GM03348 (cell line): Measurements from ENCODE around the gene SEMA3B.
A peak's percentile ranks its signal among the peaks of the same experiment; 100 is the strongest.
"Not testable (repeated sequence)": the region's sequence is repeated elsewhere in the genome, so short reads cannot be mapped to it uniquely, and the experiment has no call there.

ENCODE experiments used
- DNase-seq: peaks from one replicate; pipeline ENCODE4 v3.0.0; 2012; ENCODE audit warnings: low spot score

Gene SEMA3B

GRCh38 chr3:50237754-50238548 lies 31.0 kb upstream of the SEMA3B start:
- DNase-seq = peak; percentile 92

- peak; percentile 79 for DNase-seq
Measured at GRCh38 chr3:50238549-50239026, 30.4 kb upstream of the SEMA3B start.

- no peak for DNase-seq
Measured at GRCh38 chr3:50239649-50240048, 29.3 kb upstream of the SEMA3B start.

GRCh38 chr3:50241163-50241562 lies 27.8 kb upstream of the SEMA3B start:
- no peak for DNase-seq

GRCh38 chr3:50241713-50242380 lies 27.1 kb upstream of the SEMA3B start:
- DNase-seq = no peak

GRCh38 chr3:50242381-50242770 lies 26.6 kb upstream of the SEMA3B start:
- DNase-seq = no peak

GRCh38 chr3:50242851-50243542 lies 25.9 kb upstream of the SEMA3B start:
- DNase-seq = peak; percentile 37

GRCh38 chr3:50243543-50243895 lies 25.4 kb upstream of the SEMA3B start:
- no peak for DNase-seq

GRCh38 chr3:50244813-50245212 lies 24.1 kb upstream of the SEMA3B start:
- not testable (repeated sequence) for DNase-seq

GRCh38 chr3:50245251-50245745 lies 23.6 kb upstream of the SEMA3B start:
- no peak for DNase-seq

GRCh38 chr3:50245831-50246516 lies 23.0 kb upstream of the SEMA3B start:
- peak; percentile 91 for DNase-seq

GRCh38 chr3:50246517-50246954 lies 22.4 kb upstream of the SEMA3B start:
- DNase-seq = peak; percentile 79

GRCh38 chr3:50248387-50248786 lies 20.6 kb upstream of the SEMA3B start:
- DNase-seq = no peak

GRCh38 chr3:50249457-50249856 lies 19.5 kb upstream of the SEMA3B start:
- DNase-seq = no peak

GRCh38 chr3:50250514-50250913 lies 18.4 kb upstream of the SEMA3B start:
- no peak for DNase-seq

GRCh38 chr3:50251220-50251619 lies 17.7 kb upstream of the SEMA3B start:
- peak; percentile 40 for DNase-seq

GRCh38 chr3:50254577-50255250 lies 14.2 kb upstream of the SEMA3B start:
- DNase-seq = no peak

- DNase-seq = no peak
Measured at GRCh38 chr3:50255251-50255615, 13.7 kb upstream of the SEMA3B start.

- no peak for DNase-seq
Measured at GRCh38 chr3:50256978-50257890, 11.7 kb upstream of the SEMA3B start.

- no peak for DNase-seq
Measured at GRCh38 chr3:50258029-50258680, 10.8 kb upstream of the SEMA3B start.
